ENCODE results near the gene SYNC. TPM values are rescaled to one million over a fixed set of nuclear protein-coding genes. Genes with fewer than 3 reads are reported as not detected.
A peak's percentile ranks its signal among the peaks of the same experiment; 100 is the strongest.
"Not testable (repeated sequence)": the region's sequence is repeated elsewhere in the genome, so short reads cannot be mapped to it uniquely, and the experiment has no call there.

Gene SYNC
- total RNA-seq, 2 experiments from 2014 or later: 0.09 TPM; not detected in 1

DNA sequence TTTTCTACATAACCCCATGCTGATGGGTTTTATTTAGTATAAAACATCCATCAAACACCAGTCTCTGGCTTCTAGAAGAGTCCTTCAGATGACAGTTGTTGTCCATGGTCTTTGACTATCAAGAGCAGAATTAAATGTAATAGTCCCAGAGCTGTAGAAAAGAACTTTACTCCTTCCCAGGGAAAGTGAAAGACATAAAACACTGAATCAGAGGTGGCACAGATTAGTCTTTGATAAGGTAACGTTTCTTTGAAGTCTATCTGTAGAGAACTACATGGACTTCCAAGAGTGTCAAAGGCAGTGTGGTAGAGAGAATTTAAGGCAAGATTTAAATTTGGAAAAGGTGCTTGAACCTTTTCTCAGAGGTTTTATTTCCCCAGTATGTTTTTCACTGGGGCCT is 21.9 kb downstream of the SYNC start:
- no peak overlapping the region for H3K4me2 ChIP-seq (ENCODE audit: low read length)
- no peak overlapping the region for H3K4me3 ChIP-seq (ENCODE audit: low read depth, low read length, poor library complexity, severe bottlenecking)
- ChIA-PET POLR2A (no interaction called here), CTCF (ENCODE audit: unreplicated experiment) (no interaction called here)
- H3K4me1 ChIP-seq (ENCODE audit: insufficient read depth, low read length, poor library complexity, severe bottlenecking): no peaks in the 10 kb centered on the region
- peaks cover 100% of the 10 kb centered on the region for H3K36me3 ChIP-seq (ENCODE audit: insufficient read depth, low read length)
- H4K20me1 ChIP-seq (ENCODE audit: insufficient read depth, low read length): no peaks in the 10 kb centered on the region
- BruUV-seq (replicated peaks): no TSS peak
- no peaks in the 10 kb centered on the region for H3K9me3 ChIP-seq (ENCODE audit: low read length)
- no peak overlapping the region for H3K27ac ChIP-seq (ENCODE audit: low read depth, low read length, poor library complexity, severe bottlenecking)
- DNase-seq (ENCODE audit: low spot score): no peak
- no peaks in the 10 kb centered on the region for H3K9me2 ChIP-seq (ENCODE audit: insufficient read depth, low read length)
- TF ChIP-seq, protein P1, sequence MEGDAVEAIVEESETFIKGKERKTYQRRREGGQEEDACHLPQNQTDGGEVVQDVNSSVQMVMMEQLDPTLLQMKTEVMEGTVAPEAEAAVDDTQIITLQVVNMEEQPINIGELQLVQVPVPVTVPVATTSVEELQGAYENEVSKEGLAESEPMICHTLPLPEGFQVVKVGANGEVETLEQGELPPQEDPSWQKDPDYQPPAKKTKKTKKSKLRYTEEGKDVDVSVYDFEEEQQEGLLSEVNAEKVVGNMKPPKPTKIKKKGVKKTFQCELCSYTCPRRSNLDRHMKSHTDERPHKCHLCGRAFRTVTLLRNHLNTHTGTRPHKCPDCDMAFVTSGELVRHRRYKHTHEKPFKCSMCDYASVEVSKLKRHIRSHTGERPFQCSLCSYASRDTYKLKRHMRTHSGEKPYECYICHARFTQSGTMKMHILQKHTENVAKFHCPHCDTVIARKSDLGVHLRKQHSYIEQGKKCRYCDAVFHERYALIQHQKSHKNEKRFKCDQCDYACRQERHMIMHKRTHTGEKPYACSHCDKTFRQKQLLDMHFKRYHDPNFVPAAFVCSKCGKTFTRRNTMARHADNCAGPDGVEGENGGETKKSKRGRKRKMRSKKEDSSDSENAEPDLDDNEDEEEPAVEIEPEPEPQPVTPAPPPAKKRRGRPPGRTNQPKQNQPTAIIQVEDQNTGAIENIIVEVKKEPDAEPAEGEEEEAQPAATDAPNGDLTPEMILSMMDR (conservative IDR thresholded peaks at IDR 0.05; ENCODE audit: low read length): no peak
- no peak for TF ChIP-seq EZH2phosphoT487 (IDR thresholded peaks at IDR 0.05; ENCODE audit: borderline replicate concordance, low read depth, low read length)
- H2AFZ ChIP-seq (ENCODE audit: low read length): no peak overlapping the region
- intact Hi-C loops (cut with micrococcal nuclease; ENCODE audit: unreplicated experiment): no loop called here
- H3K79me2 ChIP-seq (ENCODE audit: insufficient read depth, low read depth, low read length): no peaks in the 10 kb centered on the region

DNA sequence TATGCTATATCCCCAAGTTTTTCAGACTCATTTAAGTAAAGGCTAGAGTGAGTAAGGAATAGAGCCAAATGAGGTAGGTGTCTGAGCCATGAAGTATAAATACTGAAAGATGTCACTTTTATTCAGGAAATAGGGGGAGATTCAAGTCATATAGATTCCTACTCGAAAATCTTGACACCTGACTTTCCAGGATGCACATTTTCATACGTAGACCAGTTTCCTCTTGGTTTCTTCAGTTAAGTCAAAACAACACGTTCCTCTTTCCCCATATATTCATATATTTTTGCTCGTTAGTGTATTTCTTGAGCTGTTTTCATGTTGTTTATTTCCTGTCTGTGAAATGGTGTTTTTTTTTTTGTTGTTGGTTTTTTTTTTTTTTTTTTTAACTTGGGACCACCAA is 22.6 kb downstream of the SYNC start:
- H2AFZ ChIP-seq (ENCODE audit: low read length); H3K4me1 ChIP-seq (ENCODE audit: insufficient read depth, low read length, poor library complexity, severe bottlenecking); DNase-seq (ENCODE audit: low spot score); H4K20me1 ChIP-seq (ENCODE audit: insufficient read depth, low read length); H3K27ac ChIP-seq (ENCODE audit: low read depth, low read length, poor library complexity, severe bottlenecking); H3K79me2 ChIP-seq (ENCODE audit: insufficient read depth, low read depth, low read length); H3K4me2 ChIP-seq (ENCODE audit: low read length); H3K9me3 ChIP-seq (ENCODE audit: low read length); H3K4me3 ChIP-seq (ENCODE audit: low read depth, low read length, poor library complexity, severe bottlenecking); H3K9me2 ChIP-seq (ENCODE audit: insufficient read depth, low read length); CTCF ChIA-PET (ENCODE audit: unreplicated experiment); intact Hi-C loops (cut with micrococcal nuclease; ENCODE audit: unreplicated experiment); POLR2A ChIA-PET: not testable (repeated sequence)
- peaks cover 100% of the 10 kb centered on the region for H3K36me3 ChIP-seq (ENCODE audit: insufficient read depth, low read length)
- TSS peak; percentile 64 for BruUV-seq (replicated peaks)

DNA sequence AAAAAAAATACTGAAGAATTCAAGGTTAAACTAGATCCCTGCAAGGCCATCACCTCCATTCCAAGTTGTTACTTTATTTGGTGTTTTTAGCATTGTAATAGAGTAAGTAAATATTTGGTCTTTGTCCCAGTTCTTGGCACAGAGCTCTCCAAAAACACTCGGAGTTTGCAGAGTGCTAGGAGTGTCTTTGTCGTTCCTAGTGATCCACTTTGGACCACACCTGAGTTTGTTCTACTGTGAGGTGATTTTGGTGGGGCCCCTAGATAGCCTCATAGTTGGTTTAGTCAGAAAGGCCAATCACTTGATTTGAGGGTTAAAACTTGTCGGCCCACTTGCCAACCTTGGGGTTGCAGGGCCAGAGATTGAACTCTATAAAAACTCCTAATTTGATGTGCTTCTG is 25.6 kb downstream of the SYNC start:
- no peaks in the 10 kb centered on the region for H3K9me2 ChIP-seq (ENCODE audit: insufficient read depth, low read length)
- H3K79me2 ChIP-seq (ENCODE audit: insufficient read depth, low read depth, low read length): no peaks in the 10 kb centered on the region; the same call in 1 of the 2 replicates
- peaks cover 100% of the 10 kb centered on the region for H3K36me3 ChIP-seq (ENCODE audit: insufficient read depth, low read length)
- intact Hi-C loops (cut with micrococcal nuclease; ENCODE audit: unreplicated experiment): no loop called here
- no peak overlapping the region for H3K4me3 ChIP-seq (ENCODE audit: low read depth, low read length, poor library complexity, severe bottlenecking)
- no peaks in the 10 kb centered on the region for H3K9me3 ChIP-seq (ENCODE audit: low read length)
- H3K4me1 ChIP-seq (ENCODE audit: insufficient read depth, low read length, poor library complexity, severe bottlenecking): no peaks in the 10 kb centered on the region
- ChIA-PET CTCF (ENCODE audit: unreplicated experiment) (no interaction called here), POLR2A (interaction anchor here (1.1 kb wide), 1 partner anchor 26 kb away, joined by 4 read pairs; the partner anchor contains the start of gene RBBP4)
- BruUV-seq (replicated peaks): no TSS peak
- TF ChIP-seq EZH2phosphoT487 (IDR thresholded peaks at IDR 0.05; ENCODE audit: borderline replicate concordance, low read depth, low read length): no peak
- TF ChIP-seq, protein P1 (conservative IDR thresholded peaks at IDR 0.05; ENCODE audit: low read length): no peak
- DNase-seq (ENCODE audit: low spot score): no peak
- no peak overlapping the region for H2AFZ ChIP-seq (ENCODE audit: low read length)
- H3K27ac ChIP-seq (ENCODE audit: low read depth, low read length, poor library complexity, severe bottlenecking): no peak overlapping the region
- no peak overlapping the region for H3K4me2 ChIP-seq (ENCODE audit: low read length)
- H4K20me1 ChIP-seq (ENCODE audit: insufficient read depth, low read length): no peaks in the 10 kb centered on the region

DNA sequence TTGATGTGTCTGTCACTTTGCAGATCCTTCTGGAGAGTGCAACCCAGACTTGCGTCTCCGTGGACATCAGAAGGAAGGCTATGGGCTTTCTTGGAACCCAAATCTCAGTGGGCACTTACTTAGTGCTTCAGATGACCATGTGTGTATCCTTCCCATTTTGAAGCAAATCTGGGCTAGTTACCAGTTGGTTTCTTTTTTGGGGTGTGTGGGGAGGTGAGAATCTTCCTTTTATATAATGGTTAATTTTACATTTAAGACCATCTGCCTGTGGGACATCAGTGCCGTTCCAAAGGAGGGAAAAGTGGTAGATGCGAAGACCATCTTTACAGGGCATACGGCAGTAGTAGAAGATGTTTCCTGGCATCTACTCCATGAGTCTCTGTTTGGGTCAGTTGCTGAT is 33.9 kb downstream of the SYNC start:
- H3K4me2 ChIP-seq (ENCODE audit: low read length); H4K20me1 ChIP-seq (ENCODE audit: insufficient read depth, low read length); H3K27ac ChIP-seq (ENCODE audit: low read depth, low read length, poor library complexity, severe bottlenecking); CTCF ChIA-PET (ENCODE audit: unreplicated experiment); H3K9me2 ChIP-seq (ENCODE audit: insufficient read depth, low read length); H3K9me3 ChIP-seq (ENCODE audit: low read length); intact Hi-C loops (cut with micrococcal nuclease; ENCODE audit: unreplicated experiment); H3K4me3 ChIP-seq (ENCODE audit: low read depth, low read length, poor library complexity, severe bottlenecking); H3K4me1 ChIP-seq (ENCODE audit: insufficient read depth, low read length, poor library complexity, severe bottlenecking); DNase-seq (ENCODE audit: low spot score); H2AFZ ChIP-seq (ENCODE audit: low read length): not testable (repeated sequence)
- H3K79me2 ChIP-seq (ENCODE audit: insufficient read depth, low read depth, low read length): peaks cover 54% of the 10 kb centered on the region; the same call in 1 of the 2 replicates
- BruUV-seq (replicated peaks): TSS peak; percentile 36
- POLR2A ChIA-PET: interaction anchor here (1.3 kb wide), 1 partner anchor 18 kb away, joined by 3 read pairs; the partner anchor contains the start of gene RBBP4
- H3K36me3 ChIP-seq (ENCODE audit: insufficient read depth, low read length): peaks cover 100% of the 10 kb centered on the region
